Naive thymus-derived CD8-positive, alpha-beta T cell (primary cell): ENCODE measurements around the gene ATP2B3. TPM values are rescaled to one million over a fixed set of nuclear protein-coding genes. Genes with fewer than 3 reads are reported as not detected.

Source experiments
- ATAC-seq, 2 donors: fragments of 150-1000 bp; cut with Tn5 transposase in 1 of 2; sonication (Bioruptor Pico), chemical (Tn5 transposase) in 1 of 2; 1 replicate in 1 of 2; 2 replicates in 1 of 2; pipeline ENCODE4 v1.10.0; 2021; ENCODE audit warnings: mild to moderate bottlenecking in 2 of 2, moderate library complexity in 2 of 2
- POLR2A ChIA-PET: fragments of 350-600 bp; sonication (Branson Sonifier 250); formaldehyde crosslinking; loops from one replicate; lab custom pipeline; 2021; ENCODE audit warnings: antibody characterized with exemption; lab: Charles Lee
- DNase-seq, 10 donors: peaks; one replicate each; pipeline versions ENCODE4 v3.0.0 to v3.0.0-alpha.2; 2020 to 2022
- H3K27ac Mint-ChIP-seq, 10 donors: one replicate each; pipeline ENCODE4 v1.8.0; 2020 to 2022; ENCODE audit warnings: mild to moderate bottlenecking in 10 of 10, mixed read lengths in 10 of 10, moderate library complexity in 4 of 10, inconsistent platforms in 1 of 10
- H3K27me3 Mint-ChIP-seq, 5 donors: one replicate each; pipeline ENCODE4 v1.8.0; 2021 to 2022; ENCODE audit warnings: mixed read lengths in 5 of 5
- H3K36me3 Mint-ChIP-seq, 3 donors: one replicate each; pipeline ENCODE4 v1.8.0; 2020 to 2022; ENCODE audit warnings: mixed read lengths in 3 of 3, mild to moderate bottlenecking in 2 of 3, inconsistent platforms in 1 of 3
- H3K4me1 Mint-ChIP-seq, 4 donors: one replicate each; pipeline ENCODE4 v1.8.0; 2021 to 2022; ENCODE audit warnings: mixed read lengths in 4 of 4
- H3K4me3 Mint-ChIP-seq, 10 donors: one replicate each; pipeline ENCODE4 v1.8.0; 2020 to 2022; ENCODE audit warnings: mild to moderate bottlenecking in 10 of 10, mixed read lengths in 10 of 10, moderate library complexity in 6 of 10, inconsistent platforms in 1 of 10
- H3K9me3 Mint-ChIP-seq, 9 donors: one replicate each; pipeline ENCODE4 v1.8.0; 2020 to 2022; ENCODE audit warnings: mixed read lengths in 9 of 9, mild to moderate bottlenecking in 3 of 9, inconsistent platforms in 1 of 9, moderate library complexity in 1 of 9
- polyA plus RNA-seq, 3 donors: library from polyadenylated mRNA; unstranded; fragments of 300-500 nt; fragmentation: Illumina TruSeq; gene quantifications; one replicate each; pipeline ENCODE4 v1.2.3, GENCODE V29; 2021
- total RNA-seq, 8 experiments: library from RNA in 2 of 8; stranded (reverse) in 2 of 8; gene quantifications; one replicate each; pipeline ENCODE4 v1.2.3 and lab custom pipeline; 2021 to 2026

The ATP2B3 gene
- total and polyA plus RNA-seq, 5 experiments from 2014 or later: not detected

- Mint-ChIP-seq H3K4me3 (no peak overlapping the region), H3K4me1 (peaks cover 0 to 2% (median 0%) of the 10 kb centered on the region in 4 donors), H3K36me3 (no peaks in the 10 kb centered on the region), H3K27ac (no peak overlapping the region), H3K27me3 (peaks cover 0 to 2% (median 0%) of the 10 kb centered on the region in 5 donors), H3K9me3 (no peaks in the 10 kb centered on the region)
- DNase-seq (no peak), ATAC-seq (no peak)
- POLR2A ChIA-PET: no interaction called here
These were observed 32.4 kb downstream of the ATP2B3 start for GRCh38 chrX:153549807-153550206.

GRCh38 chrX:153551135-153551534 lies 33.7 kb downstream of the ATP2B3 start:
- no peaks in the 10 kb centered on the region for H3K9me3 Mint-ChIP-seq
- no peak overlapping the region for H3K4me3 Mint-ChIP-seq
- ATAC-seq (no peak), DNase-seq (no peak)
- H3K36me3 Mint-ChIP-seq: no peaks in the 10 kb centered on the region
- H3K27me3 Mint-ChIP-seq: peaks cover 0 to 2% (median 0%) of the 10 kb centered on the region in 5 donors
- no peak overlapping the region for H3K27ac Mint-ChIP-seq
- H3K4me1 Mint-ChIP-seq: peaks cover 0 to 2% (median 0%) of the 10 kb centered on the region in 4 donors
- POLR2A ChIA-PET: no interaction called here

GRCh38 chrX:153554519-153555167 lies 37.2 kb downstream of the ATP2B3 start:
- POLR2A ChIA-PET: interaction anchor here (0.8 to 1.1 kb wide), 2 partner anchors 593 to 613 kb away, joined by 3 read pairs; no protein-coding TSS in a partner anchor
- no peaks in the 10 kb centered on the region for H3K27me3 Mint-ChIP-seq
- H3K4me1 Mint-ChIP-seq: peaks cover 0 to 6% (median 0%) of the 10 kb centered on the region in 4 donors
- H3K4me3 Mint-ChIP-seq: peak overlapping the region in 1 of 10 donors; percentile 30
- no peaks in the 10 kb centered on the region for H3K9me3 Mint-ChIP-seq
- DNase-seq (peak; percentile 37 to 77 (median 47)), ATAC-seq (peak; percentile 67 to 70)
- H3K27ac Mint-ChIP-seq: peak overlapping the region in 1 of 10 donors; percentile 13
- no peaks in the 10 kb centered on the region for H3K36me3 Mint-ChIP-seq

GRCh38 chrX:153556767-153557166 lies 39.3 kb downstream of the ATP2B3 start:
- no peaks in the 10 kb centered on the region for H3K27me3 Mint-ChIP-seq
- ATAC-seq (no peak), DNase-seq (no peak)
- no peaks in the 10 kb centered on the region for H3K9me3 Mint-ChIP-seq
- no peaks in the 10 kb centered on the region for H3K36me3 Mint-ChIP-seq
- H3K4me1 Mint-ChIP-seq: peaks cover 0 to 10% (median 0%) of the 10 kb centered on the region in 4 donors
- no peak overlapping the region for H3K4me3 Mint-ChIP-seq
- POLR2A ChIA-PET: no interaction called here
- no peak overlapping the region for H3K27ac Mint-ChIP-seq

GRCh38 chrX:153557618-153558355 lies 40.3 kb downstream of the ATP2B3 start:
- ATAC-seq (no peak), DNase-seq (no peak)
- Mint-ChIP-seq H3K9me3 (no peaks in the 10 kb centered on the region), H3K4me1 (peaks cover 0 to 10% (median 0%) of the 10 kb centered on the region in 4 donors), H3K27ac (no peak overlapping the region), H3K4me3 (no peak overlapping the region), H3K36me3 (no peaks in the 10 kb centered on the region), H3K27me3 (no peaks in the 10 kb centered on the region)
- POLR2A ChIA-PET: no interaction called here

- Mint-ChIP-seq H3K36me3 (no peaks in the 10 kb centered on the region), H3K27me3 (no peaks in the 10 kb centered on the region), H3K4me3 (no peak overlapping the region), H3K9me3 (no peaks in the 10 kb centered on the region), H3K27ac (no peak overlapping the region), H3K4me1 (peaks cover 0 to 10% (median 1%) of the 10 kb centered on the region in 4 donors)
- POLR2A ChIA-PET: no interaction called here
- ATAC-seq: peak in 1 of 2 donors; percentile 29
- DNase-seq: no peak
These were observed 42.6 kb downstream of the ATP2B3 start for GRCh38 chrX:153560000-153560399.

- H3K4me1 Mint-ChIP-seq: peaks cover 0 to 10% (median 1%) of the 10 kb centered on the region in 4 donors
- no peaks in the 10 kb centered on the region for H3K27me3 Mint-ChIP-seq
- no peak overlapping the region for H3K27ac Mint-ChIP-seq
- no peaks in the 10 kb centered on the region for H3K9me3 Mint-ChIP-seq
- no peaks in the 10 kb centered on the region for H3K36me3 Mint-ChIP-seq
- DNase-seq (no peak), ATAC-seq (no peak)
- no peak overlapping the region for H3K4me3 Mint-ChIP-seq
- POLR2A ChIA-PET: no interaction called here
These were observed 43.0 kb downstream of the ATP2B3 start for GRCh38 chrX:153560466-153560865.

- H3K36me3 Mint-ChIP-seq: no peaks in the 10 kb centered on the region
- no peak overlapping the region for H3K4me3 Mint-ChIP-seq
- H3K27ac Mint-ChIP-seq: no peak overlapping the region
- POLR2A ChIA-PET: no interaction called here
- peaks cover 0 to 10% (median 1%) of the 10 kb centered on the region in 4 donors for H3K4me1 Mint-ChIP-seq
- no peaks in the 10 kb centered on the region for H3K9me3 Mint-ChIP-seq
- H3K27me3 Mint-ChIP-seq: no peaks in the 10 kb centered on the region
- DNase-seq: no peak
- ATAC-seq: no peak
These were observed 43.9 kb downstream of the ATP2B3 start for GRCh38 chrX:153561337-153561736.

- Mint-ChIP-seq H3K4me1 (peaks cover 0 to 6% (median 1%) of the 10 kb centered on the region in 4 donors), H3K27me3 (no peaks in the 10 kb centered on the region), H3K4me3 (no peak overlapping the region), H3K27ac (no peak overlapping the region), H3K9me3 (no peaks in the 10 kb centered on the region), H3K36me3 (no peaks in the 10 kb centered on the region)
- DNase-seq (no peak), ATAC-seq (no peak)
- POLR2A ChIA-PET: no interaction called here
These were observed 45.1 kb downstream of the ATP2B3 start for GRCh38 chrX:153562546-153562945.

GRCh38 chrX:153564047-153564606 lies 46.7 kb downstream of the ATP2B3 start:
- DNase-seq (no peak), ATAC-seq (no peak)
- H3K4me1 Mint-ChIP-seq: peaks cover 0 to 6% (median 1%) of the 10 kb centered on the region in 4 donors
- no peak overlapping the region for H3K27ac Mint-ChIP-seq
- POLR2A ChIA-PET: no interaction called here
- H3K4me3 Mint-ChIP-seq: no peak overlapping the region
- H3K27me3 Mint-ChIP-seq: no peaks in the 10 kb centered on the region
- H3K36me3 Mint-ChIP-seq: no peaks in the 10 kb centered on the region
- no peaks in the 10 kb centered on the region for H3K9me3 Mint-ChIP-seq

- Mint-ChIP-seq H3K4me3 (no peak overlapping the region), H3K27ac (no peak overlapping the region), H3K9me3 (peaks cover 0 to 4% (median 0%) of the 10 kb centered on the region in 9 donors), H3K27me3 (no peaks in the 10 kb centered on the region), H3K4me1 (peaks cover 2 to 3% (median 2%) of the 10 kb centered on the region in 4 donors), H3K36me3 (no peaks in the 10 kb centered on the region)
- ATAC-seq: no peak
- POLR2A ChIA-PET: no interaction called here
- DNase-seq: no peak
These were observed 48.6 kb downstream of the ATP2B3 start for GRCh38 chrX:153565996-153566580.

GRCh38 chrX:153568451-153569011 lies 51.1 kb downstream of the ATP2B3 start:
- H3K27me3 Mint-ChIP-seq: no peaks in the 10 kb centered on the region
- H3K36me3 Mint-ChIP-seq: no peaks in the 10 kb centered on the region
- POLR2A ChIA-PET: no interaction called here
- ATAC-seq (no peak), DNase-seq (no peak)
- H3K9me3 Mint-ChIP-seq: peaks cover 0 to 4% (median 0%) of the 10 kb centered on the region in 9 donors
- no peak overlapping the region for H3K4me3 Mint-ChIP-seq
- H3K4me1 Mint-ChIP-seq: peaks cover 4 to 9% (median 6%) of the 10 kb centered on the region in 4 donors
- no peak overlapping the region for H3K27ac Mint-ChIP-seq
